GM19467 (cell line): ENCODE measurements around the gene TTLL10.

ENCODE experiments used
- ATAC-seq: cut with Tn5 transposase; IDR thresholded peaks from one replicate; pipeline ENCODE4 v1.9.1; 2021; ENCODE audit warnings: mild to moderate bottlenecking, moderate library complexity; ENCODE audit not compliant: unreplicated experiment

Gene TTLL10

GRCh38 chr1:1232796-1233566 lies 59.3 kb downstream of the TTLL10 start:
- ATAC-seq = no peak

DNA sequence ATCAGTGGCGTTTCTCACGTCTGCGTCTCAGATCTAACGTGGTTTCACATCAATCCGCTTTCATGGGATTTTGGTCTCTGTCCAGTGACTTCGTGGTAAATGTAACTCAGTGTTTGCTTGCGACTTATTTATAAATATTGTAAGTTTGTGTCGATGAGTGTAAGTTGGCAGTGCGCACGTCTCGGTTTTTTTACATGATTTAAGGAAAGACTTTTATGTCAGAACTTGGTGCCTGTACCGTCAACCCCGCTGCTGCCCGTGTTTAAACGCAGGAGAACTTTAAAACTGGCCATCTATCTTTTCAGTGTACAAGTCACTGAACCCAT lies 59.9 kb downstream of the TTLL10 start:
- no peak for ATAC-seq

DNA sequence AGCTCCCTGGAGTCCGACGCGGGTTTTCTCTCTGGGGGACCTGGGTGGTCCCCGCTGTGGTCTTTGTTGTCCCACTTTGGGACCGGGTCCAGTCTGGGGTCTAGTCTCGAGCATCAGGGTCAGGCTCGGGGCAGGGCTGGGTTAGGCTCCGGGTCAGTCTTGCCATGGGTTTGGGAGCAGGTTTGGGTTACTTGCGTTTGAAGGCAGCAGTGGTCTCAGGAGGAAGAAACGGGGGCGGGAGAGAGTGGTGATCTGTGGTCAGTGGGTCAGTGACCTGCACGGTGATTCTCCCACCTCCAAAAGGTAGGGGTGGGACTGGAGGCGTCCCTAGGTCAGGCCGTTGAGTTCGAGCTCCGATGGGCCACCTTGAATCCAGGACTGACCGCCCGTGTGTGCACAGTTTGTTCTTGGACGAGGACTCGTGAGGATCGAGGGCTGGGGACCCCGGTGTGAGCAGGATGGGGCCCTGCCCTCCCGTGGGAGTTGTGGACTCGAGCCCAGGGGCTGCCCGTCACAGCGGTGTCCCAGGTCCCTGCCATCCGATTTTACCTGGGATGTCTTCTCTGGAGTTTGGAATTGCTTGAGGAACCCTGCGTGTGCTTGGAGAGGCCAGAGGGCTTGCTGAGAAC lies 60.6 kb downstream of the TTLL10 start:
- ATAC-seq = no peak

DNA sequence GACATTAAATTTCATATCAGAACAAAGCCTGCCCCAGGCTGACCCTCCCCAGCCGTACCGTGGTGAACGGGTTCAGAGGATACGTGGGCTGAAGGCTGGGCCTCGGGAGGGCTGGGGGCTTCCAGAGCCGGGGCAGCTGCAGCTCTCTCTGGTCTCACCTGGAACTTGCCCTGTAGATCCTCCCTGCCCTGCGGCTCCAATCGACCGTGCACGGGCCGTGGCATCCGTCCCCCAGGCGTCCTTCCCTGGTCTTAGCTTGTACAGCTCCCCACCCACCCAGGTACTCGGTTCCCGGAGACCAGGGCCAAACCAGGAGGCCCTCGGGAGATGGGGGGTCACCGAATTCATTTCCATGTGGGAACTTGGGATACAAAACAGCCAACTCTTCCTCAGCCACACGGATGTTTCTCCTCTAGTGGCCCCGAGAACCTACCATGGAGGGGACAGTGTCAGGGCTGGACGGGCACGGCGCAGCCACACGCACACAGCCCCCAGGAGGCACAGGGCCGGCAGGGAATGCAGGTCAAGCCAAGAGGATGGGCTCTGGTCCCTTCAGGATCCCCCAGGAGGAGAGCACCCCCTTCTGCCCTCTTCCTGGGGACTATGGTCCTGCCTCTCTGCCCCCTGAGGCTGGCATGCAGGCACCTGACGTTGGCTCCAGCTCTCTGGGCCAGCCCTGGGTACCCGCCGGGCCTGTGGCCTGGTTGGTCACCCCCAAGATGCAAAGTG lies 61.5 kb downstream of the TTLL10 start:
- no peak for ATAC-seq

DNA sequence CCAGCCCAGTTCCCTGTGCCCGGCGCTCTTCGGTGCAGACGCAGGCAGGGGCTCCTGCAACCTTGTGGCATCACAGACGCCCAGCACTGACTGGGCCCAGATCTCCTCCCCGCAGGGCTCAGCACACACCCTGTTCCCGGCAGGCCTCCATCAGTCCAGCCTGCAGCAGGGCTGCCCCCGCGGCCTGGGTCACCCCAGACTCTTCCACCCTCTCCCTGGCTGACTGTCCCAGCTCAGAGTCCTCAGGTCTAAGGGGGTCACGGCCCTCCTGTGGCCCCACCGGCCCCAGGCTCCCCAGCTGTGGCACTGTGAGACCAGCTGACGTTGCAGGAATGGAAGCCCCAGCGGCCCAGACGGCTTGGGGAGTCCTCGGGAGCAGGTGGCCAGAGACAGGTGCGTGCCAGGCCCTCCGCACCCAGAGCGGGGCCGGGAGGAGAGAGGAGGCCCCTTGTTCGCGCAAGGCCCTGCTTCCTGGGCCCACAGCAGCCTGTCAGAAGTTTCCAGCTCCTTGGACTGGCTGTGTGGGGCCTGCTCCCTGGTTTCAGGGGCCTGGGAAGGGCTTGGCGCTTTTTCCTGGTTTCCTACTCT lies 62.6 kb downstream of the TTLL10 start:
- ATAC-seq = no peak

DNA sequence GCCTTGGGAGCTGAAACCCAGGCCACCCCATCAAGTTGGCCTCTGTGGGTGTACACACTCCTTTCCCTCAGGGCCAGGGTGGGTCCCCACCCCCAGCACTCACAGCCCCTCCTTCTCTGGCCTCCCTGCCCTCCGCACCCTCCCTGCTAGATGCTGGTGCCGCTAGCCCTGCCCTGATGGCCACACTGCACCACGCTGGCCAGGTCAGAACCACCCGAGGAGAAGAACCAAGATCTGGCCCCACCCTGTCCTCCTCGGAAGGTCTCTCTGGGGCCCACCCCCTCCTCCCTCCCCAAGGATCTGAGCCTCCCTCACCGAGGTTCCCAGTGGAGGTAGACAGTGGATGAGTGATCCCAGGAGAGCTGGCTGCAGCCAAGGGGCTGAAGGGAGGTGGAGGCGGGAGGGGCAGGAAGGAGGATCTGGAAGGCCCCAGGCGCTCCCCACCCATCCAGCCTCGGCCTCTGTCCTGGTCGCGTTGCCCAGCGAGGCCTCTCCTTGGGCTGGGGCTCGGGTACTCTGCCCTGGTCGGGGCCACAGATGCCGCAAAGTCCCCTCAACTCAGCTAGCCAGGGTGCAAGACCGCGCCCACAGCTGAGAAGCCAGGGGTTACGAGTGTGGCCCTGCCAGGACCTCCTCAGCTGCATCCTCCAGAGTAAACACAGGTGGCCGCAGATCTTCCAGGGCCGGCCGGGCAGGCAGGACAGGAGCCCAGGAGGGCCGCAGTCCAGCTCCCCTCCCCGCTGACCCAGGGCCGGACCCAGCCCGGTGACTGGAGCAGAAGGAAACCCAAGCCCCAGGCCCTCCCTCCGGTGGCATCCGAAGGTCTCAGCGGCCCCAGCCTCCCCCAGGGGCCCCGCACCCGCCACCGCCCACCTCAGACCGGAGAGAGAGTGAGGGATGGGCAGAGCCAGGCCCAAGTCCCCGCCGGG lies 63.5 kb downstream of the TTLL10 start:
- no peak for ATAC-seq

GRCh38 chr1:1237874-1238701 lies 64.4 kb downstream of the TTLL10 start:
- no peak for ATAC-seq

GRCh38 chr1:1238702-1239178 lies 65.1 kb downstream of the TTLL10 start:
- ATAC-seq = no peak

- ATAC-seq = no peak
Observed at GRCh38 chr1:1239227-1239613, 65.5 kb downstream of the TTLL10 start.

DNA sequence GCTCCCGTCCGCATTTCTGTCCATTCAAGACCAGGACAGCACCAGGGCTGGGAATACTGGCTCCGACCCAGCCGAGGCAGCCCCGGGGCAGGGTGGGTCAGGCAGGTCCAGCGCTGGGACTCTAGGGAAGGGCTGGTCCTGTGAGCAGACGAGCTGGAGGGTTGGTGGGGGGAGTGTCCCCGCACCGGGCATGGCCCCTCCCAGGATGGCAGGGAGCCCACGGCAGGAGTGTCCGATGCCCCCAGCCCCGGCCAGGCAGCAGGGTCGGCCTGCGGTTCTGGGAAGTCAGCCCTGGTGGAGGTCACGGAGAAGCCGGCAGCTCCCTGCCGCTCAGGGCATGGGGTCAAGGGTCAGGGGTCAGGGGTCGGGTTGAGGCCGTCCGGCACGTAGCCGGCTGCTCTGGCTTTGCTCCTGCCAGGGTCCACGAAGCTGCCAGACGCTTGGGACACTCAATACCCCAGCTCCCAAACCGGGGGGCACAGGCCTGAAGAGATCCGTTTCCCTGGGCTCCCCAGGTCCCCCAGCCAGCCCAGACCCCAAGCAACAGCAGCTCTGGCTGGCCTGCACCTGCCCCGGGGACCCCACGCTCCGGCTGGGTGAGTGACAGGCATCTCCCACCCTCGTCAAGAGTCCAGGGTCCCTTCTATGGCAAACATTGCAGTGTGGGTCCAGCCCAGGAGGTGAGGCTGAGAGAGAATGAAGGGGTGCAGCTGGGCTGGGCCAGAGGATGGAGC lies 66.1 kb downstream of the TTLL10 start:
- ATAC-seq = no peak

GRCh38 chr1:1240348-1240732 lies 66.7 kb downstream of the TTLL10 start:
- ATAC-seq = no peak

GRCh38 chr1:1240822-1241587 lies 67.3 kb downstream of the TTLL10 start:
- ATAC-seq = no peak

DNA sequence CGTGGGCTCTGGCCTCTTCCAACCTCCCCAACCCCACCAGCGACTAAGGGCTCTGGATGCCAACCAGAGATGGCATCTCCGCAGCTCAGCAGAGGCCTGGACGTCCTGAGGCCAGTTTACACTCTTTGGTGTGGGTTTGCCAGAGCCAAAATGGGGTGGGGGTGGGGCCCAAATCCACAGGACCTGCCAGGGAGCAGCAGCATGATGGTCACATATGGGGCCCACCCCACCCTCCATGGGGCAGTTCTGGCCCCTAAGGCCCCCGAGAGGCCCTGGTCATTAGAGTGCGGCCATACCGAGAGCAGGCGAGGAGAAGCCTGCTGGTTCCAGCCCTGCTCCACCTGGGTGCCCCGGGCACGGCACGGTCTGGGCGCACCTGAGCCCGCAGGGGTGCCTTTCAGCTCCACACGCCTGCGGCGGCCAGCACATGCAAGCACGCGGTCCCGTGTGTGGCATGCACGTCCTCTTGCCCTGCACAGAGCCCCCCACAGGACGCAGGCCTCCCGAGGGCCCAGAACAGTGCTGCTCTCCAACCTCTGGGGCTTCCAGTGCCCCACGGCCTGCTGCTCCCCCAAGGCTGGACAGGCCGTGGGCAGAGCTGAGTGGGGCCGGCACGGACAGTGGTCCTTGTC lies 68.0 kb downstream of the TTLL10 start:
- ATAC-seq = no peak

DNA sequence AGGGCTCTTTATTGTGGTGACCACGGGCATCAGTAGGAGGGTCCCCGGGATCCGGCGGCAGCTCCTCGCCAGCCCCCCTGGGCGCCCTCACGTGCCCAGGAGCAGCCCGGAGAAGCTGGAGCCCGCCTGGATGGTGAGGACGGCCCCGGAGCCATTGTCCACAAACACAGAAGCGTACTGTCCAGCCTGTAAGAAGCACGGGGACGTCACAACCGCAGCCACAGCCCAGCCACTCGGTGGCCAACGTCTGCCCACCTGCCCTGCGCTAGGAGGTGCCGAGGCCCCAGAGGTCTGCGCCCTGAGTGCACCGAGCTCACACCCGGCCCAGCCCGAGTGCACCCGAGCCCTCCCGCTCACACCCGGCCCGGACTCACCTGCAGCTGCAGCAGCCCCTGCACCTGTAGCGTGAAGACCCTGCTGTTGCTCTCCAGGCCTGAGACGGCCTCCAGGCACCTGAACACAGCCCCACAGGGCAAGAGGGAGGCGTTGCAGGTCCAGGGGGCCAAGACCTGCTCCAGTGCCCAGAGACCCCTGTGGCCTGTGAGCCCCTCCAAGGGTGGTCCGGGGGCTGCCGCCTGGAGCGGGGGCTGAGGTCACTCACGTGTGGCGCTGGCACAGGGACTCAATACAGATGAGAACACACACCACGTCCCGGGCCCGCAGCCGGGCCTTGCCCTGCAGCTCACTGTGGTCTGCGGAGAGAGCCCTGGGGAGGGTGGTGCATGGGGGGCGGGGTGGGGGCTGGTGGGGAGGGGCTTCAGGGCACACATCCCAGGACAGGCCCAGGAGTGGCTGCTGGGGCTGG lies 69.0 kb downstream of the TTLL10 start:
- no peak for ATAC-seq

GRCh38 chr1:1243266-1243660 lies 69.6 kb downstream of the TTLL10 start:
- ATAC-seq = no peak

DNA sequence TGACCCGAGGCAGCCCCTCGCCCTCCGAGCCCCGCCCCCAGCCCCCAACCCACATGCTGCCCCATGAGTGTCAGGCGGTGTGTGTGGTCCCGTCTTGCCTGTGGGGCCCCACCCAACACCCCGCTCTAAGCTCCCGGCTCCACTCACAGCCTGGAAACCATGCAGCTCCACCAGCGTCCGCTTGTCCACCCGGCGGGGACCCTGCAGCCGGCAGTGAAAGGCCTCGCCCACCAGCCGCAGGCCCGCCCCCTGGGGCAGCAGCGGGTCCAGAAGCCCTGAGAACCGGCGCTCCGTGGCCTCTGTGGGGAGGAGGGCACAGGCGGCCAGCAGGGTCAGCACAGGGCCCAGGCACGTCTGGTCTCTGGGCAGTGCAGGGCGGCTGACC lies 70.1 kb downstream of the TTLL10 start:
- no peak for ATAC-seq

DNA sequence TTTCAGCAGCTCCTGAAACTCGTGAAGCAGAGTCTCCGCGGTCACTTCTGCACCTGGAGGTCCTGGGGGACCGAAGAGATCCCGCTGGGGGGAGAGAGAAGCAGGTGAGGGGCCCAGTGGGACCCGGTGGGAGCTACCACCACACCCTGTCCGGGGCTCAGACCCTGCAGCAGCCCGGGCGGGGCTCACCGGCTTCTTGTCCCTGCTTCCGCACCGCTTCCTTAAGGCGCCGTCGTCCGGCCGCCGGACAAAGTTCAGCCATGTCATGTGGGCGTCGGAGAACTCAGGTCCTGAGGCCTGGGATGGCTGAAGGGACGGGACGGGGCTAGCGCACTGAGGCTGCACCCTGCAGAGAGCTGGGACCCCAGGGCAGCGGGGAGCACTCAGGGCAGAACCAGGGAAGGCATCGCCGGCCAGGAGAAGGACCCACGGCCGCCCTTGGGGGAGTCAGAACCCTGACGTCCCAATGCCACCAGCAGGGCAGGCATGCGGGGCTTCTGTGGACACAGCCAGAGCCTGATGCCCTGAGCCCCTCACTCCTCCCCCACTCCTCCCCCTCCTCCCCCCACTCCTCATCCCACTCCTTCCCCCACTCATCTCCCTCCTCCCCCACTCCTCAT lies 70.6 kb downstream of the TTLL10 start:
- ATAC-seq = no peak
